Measurements from ENCODE around the gene ERCC2.
A peak's percentile ranks its signal among the peaks of the same experiment; 100 is the strongest.

Gene ERCC2

GRCh38 chr19:45370410-45371204 is at the start of gene ERCC2:
Gene ERCC2, minus strand, starts transcription at chr19:45370573. Its CDS starts 33 bp downstream, at chr19:45370540.
- no peak for TF ChIP-seq CTCF (conservative IDR thresholded peaks at IDR 0.05; ENCODE audit: control insufficient read depth, insufficient read depth, low read depth, low read length)
- H3K4me3 ChIP-seq (ENCODE audit: control insufficient read depth, low read depth, low read length), result peak within 1 kb of the TSS; percentile 76
- DNase-seq (ENCODE audit: low read depth), result peak; percentile 99

DNA sequence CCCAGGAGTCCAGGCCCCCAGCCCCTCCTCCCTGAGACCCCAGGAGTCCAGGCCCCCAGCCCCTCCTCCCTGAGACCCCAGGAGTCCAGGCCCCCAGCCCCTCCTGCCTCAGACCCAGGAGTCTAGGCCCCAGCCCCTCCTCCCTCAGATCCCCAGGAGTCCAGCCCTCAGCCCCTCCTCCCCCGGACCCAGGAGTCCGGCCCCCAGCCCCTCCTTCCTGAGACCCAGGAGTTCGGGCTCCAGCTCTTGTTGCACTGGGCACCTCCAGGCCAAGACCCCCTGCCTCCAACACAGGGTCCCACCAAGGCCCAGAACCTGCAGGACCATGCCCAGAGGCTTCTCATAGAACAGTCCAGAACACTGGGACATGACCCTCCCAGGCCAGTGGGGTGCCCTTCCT is 49.5 kb upstream of the ERCC2 start:
- no peak for TF ChIP-seq CTCF (conservative IDR thresholded peaks at IDR 0.05; ENCODE audit: control insufficient read depth, insufficient read depth, low read depth, low read length)
- no peak for DNase-seq (ENCODE audit: low read depth)
- H3K4me3 ChIP-seq (ENCODE audit: control insufficient read depth, low read depth, low read length), result no peak overlapping the region

- no peak for DNase-seq (ENCODE audit: low read depth)
- H3K4me3 ChIP-seq (ENCODE audit: control insufficient read depth, low read depth, low read length), result no peak overlapping the region
- TF ChIP-seq CTCF (conservative IDR thresholded peaks at IDR 0.05; ENCODE audit: control insufficient read depth, insufficient read depth, low read depth, low read length), result no peak
Observed at GRCh38 chr19:45419396-45419795, 49.0 kb upstream of the ERCC2 start.

- no peak for DNase-seq (ENCODE audit: low read depth)
- H3K4me3 ChIP-seq (ENCODE audit: control insufficient read depth, low read depth, low read length), result no peak overlapping the region
- TF ChIP-seq CTCF (conservative IDR thresholded peaks at IDR 0.05; ENCODE audit: control insufficient read depth, insufficient read depth, low read depth, low read length), result no peak
Observed at GRCh38 chr19:45418802-45419201, 48.4 kb upstream of the ERCC2 start.

- no peak overlapping the region for H3K4me3 ChIP-seq (ENCODE audit: control insufficient read depth, low read depth, low read length)
- TF ChIP-seq CTCF (conservative IDR thresholded peaks at IDR 0.05; ENCODE audit: control insufficient read depth, insufficient read depth, low read depth, low read length), result no peak
- no peak for DNase-seq (ENCODE audit: low read depth)
Observed at GRCh38 chr19:45417151-45417550, 46.8 kb upstream of the ERCC2 start.

- TF ChIP-seq CTCF (conservative IDR thresholded peaks at IDR 0.05; ENCODE audit: control insufficient read depth, insufficient read depth, low read depth, low read length), result no peak
- H3K4me3 ChIP-seq (ENCODE audit: control insufficient read depth, low read depth, low read length), result no peak overlapping the region
- DNase-seq (ENCODE audit: low read depth), result no peak
Observed at GRCh38 chr19:45414468-45414867, 44.1 kb upstream of the ERCC2 start.
